Measurements from ENCODE around the gene ZNF26. TPM values are rescaled to one million over a fixed set of nuclear protein-coding genes. Genes with fewer than 3 reads are reported as not detected.
"Not testable (repeated sequence)": the region's sequence is repeated elsewhere in the genome, so short reads cannot be mapped to it uniquely, and the experiment has no call there.

ZNF26 gene
- polyA plus RNA-seq (25.8 and 26.6 TPM in 2 replicates), polyA minus RNA-seq (46.8 and 48.9 TPM in 2 replicates)

- no peaks in the 10 kb centered on the region for H3F3A ChIP-seq (ENCODE audit: insufficient read depth, low read length, poor library complexity, severe bottlenecking)
- H3K9me3 ChIP-seq (ENCODE audit: low read length): no peaks in the 10 kb centered on the region
- H3K36me3 ChIP-seq (ENCODE audit: insufficient read depth, low read length): no peaks in the 10 kb centered on the region
- H3K27ac ChIP-seq (ENCODE audit: low read length): peak within 1 kb of the TSS; percentile 80
- peak within 1 kb of the TSS; percentile 89 for H3K4me3 ChIP-seq (ENCODE audit: low read length)
- peak within 1 kb of the TSS; percentile 78 for H3K9ac ChIP-seq (ENCODE audit: low read length)
- H3K4me2 ChIP-seq (ENCODE audit: low read length): peak within 1 kb of the TSS; percentile 74
- peak; percentile 54 for TF ChIP-seq EP300 (conservative IDR thresholded peaks at IDR 0.05; ENCODE audit: poor library complexity, severe bottlenecking)
- peak; percentile 47 for TF ChIP-seq REST (IDR thresholded peaks at IDR 0.05; ENCODE audit: borderline replicate concordance)
- TF ChIP-seq RAD21 (conservative IDR thresholded peaks at IDR 0.05): peak; percentile 36
- TF ChIP-seq POLR2AphosphoS5 (IDR thresholded peaks at IDR 0.05): peak; percentile 87
- TF ChIP-seq CTCF (IDR thresholded peaks at IDR 0.05; ENCODE audit: poor library complexity, severe bottlenecking): peak; percentile 24
- peak; percentile 97 for TF ChIP-seq MXI1 (conservative IDR thresholded peaks at IDR 0.05; ENCODE audit: poor library complexity, severe bottlenecking)
- TF ChIP-seq EZH2 (IDR thresholded peaks at IDR 0.05; ENCODE audit: borderline replicate concordance, insufficient read depth, low read length, poor library complexity, severe bottlenecking): no peak
- no peak for TF ChIP-seq SMC3 (conservative IDR thresholded peaks at IDR 0.05; ENCODE audit: poor library complexity)
- TF ChIP-seq TAF1 (IDR thresholded peaks at IDR 0.05; ENCODE audit: low read depth): peak; percentile 34
- H4K20me1 ChIP-seq (ENCODE audit: insufficient read depth): no peaks in the 10 kb centered on the region
- no peaks in the 10 kb centered on the region for H3K27me3 ChIP-seq (ENCODE audit: insufficient read depth, low read depth, low read length)
- H3K9me2 ChIP-seq (ENCODE audit: insufficient read depth, low read length): no peaks in the 10 kb centered on the region
- peak within 1 kb of the TSS; percentile 89 for H2AFZ ChIP-seq (ENCODE audit: low read depth, low read length)
- H3K79me2 ChIP-seq (replicated peaks; ENCODE audit: insufficient read depth, low read length): peaks cover 38% of the 10 kb centered on the region
Observed at GRCh38 chr12:132986001-132986884, at the start of gene ZNF26. TSS of gene ZNF26 (plus strand) at chr12:132986367. CDS start at chr12:132986841, 474 bp downstream.

GRCh38 chr12:132936921-132937320 is 49.2 kb upstream of the ZNF26 start:
- not testable (repeated sequence) for H3K4me3 ChIP-seq (ENCODE audit: low read length); H3K4me2 ChIP-seq (ENCODE audit: low read length); H3K79me2 ChIP-seq (replicated peaks; ENCODE audit: insufficient read depth, low read length); H4K20me1 ChIP-seq (ENCODE audit: insufficient read depth); H3K9me2 ChIP-seq (ENCODE audit: insufficient read depth, low read length); H3F3A ChIP-seq (ENCODE audit: insufficient read depth, low read length, poor library complexity, severe bottlenecking); H3K27me3 ChIP-seq (ENCODE audit: insufficient read depth, low read depth, low read length); H2AFZ ChIP-seq (ENCODE audit: low read depth, low read length); H3K9ac ChIP-seq (ENCODE audit: low read length); H3K27ac ChIP-seq (ENCODE audit: low read length)
- peaks cover 27% of the 10 kb centered on the region for H3K9me3 ChIP-seq (ENCODE audit: low read length)
- H3K36me3 ChIP-seq (ENCODE audit: insufficient read depth, low read length): peaks cover 26% of the 10 kb centered on the region
